ENCODE data around the gene SMIM24.
"Not testable (repeated sequence)": the region's sequence is repeated elsewhere in the genome, so short reads cannot be mapped to it uniquely, and the experiment has no call there.

SMIM24 gene

GRCh38 chr19:3508771-3509535 is 28.6 kb upstream of the SMIM24 start:
- H3K4me2 ChIP-seq (ENCODE audit: low read length) = no peak overlapping the region
- no peak for TF ChIP-seq EZH2phosphoT487 (IDR thresholded peaks at IDR 0.05; ENCODE audit: borderline replicate concordance, low read length)
- no peak for TF ChIP-seq CTCF (IDR thresholded peaks at IDR 0.05; ENCODE audit: low read depth, low read length, poor library complexity, severe bottlenecking)
- peaks cover 15% of the 10 kb centered on the region; the same call in 1 of the 2 replicates for H4K20me1 ChIP-seq (ENCODE audit: control insufficient read depth, insufficient read depth, low read depth, low read length)
- H3K36me3 ChIP-seq (ENCODE audit: control insufficient read depth, low read length) = peaks cover 36% of the 10 kb centered on the region
- no peaks in the 10 kb centered on the region for H3K9me3 ChIP-seq (ENCODE audit: control insufficient read depth, insufficient read depth, low read length)
- H3K79me2 ChIP-seq (ENCODE audit: control insufficient read depth, low read length) = peaks cover 78% of the 10 kb centered on the region
- H3K4me1 ChIP-seq (ENCODE audit: control insufficient read depth, low read length) = peaks cover 20% of the 10 kb centered on the region
- no peak overlapping the region for H3K4me3 ChIP-seq (ENCODE audit: low read length)
- H3F3A ChIP-seq (ENCODE audit: control insufficient read depth, insufficient read depth) = no peaks in the 10 kb centered on the region
- no peaks in the 10 kb centered on the region for H3K27me3 ChIP-seq (ENCODE audit: control insufficient read depth, low read length)
- no peaks in the 10 kb centered on the region for H3K9me2 ChIP-seq (replicated peaks; ENCODE audit: control insufficient read depth, low read length)
- H3K27ac ChIP-seq (ENCODE audit: low read depth, low read length) = no peak overlapping the region

- not testable (repeated sequence) for H3K4me3 ChIP-seq (ENCODE audit: low read length); H3K9me3 ChIP-seq (ENCODE audit: control insufficient read depth, insufficient read depth, low read length); H3K4me2 ChIP-seq (ENCODE audit: low read length); H3F3A ChIP-seq (ENCODE audit: control insufficient read depth, insufficient read depth); H3K9me2 ChIP-seq (replicated peaks; ENCODE audit: control insufficient read depth, low read length); H3K27me3 ChIP-seq (ENCODE audit: control insufficient read depth, low read length); H3K27ac ChIP-seq (ENCODE audit: low read depth, low read length)
- H4K20me1 ChIP-seq (ENCODE audit: control insufficient read depth, insufficient read depth, low read depth, low read length) = peaks cover 13% of the 10 kb centered on the region; the same call in 1 of the 2 replicates
- peaks cover 36% of the 10 kb centered on the region for H3K36me3 ChIP-seq (ENCODE audit: control insufficient read depth, low read length)
- peaks cover 70% of the 10 kb centered on the region for H3K79me2 ChIP-seq (ENCODE audit: control insufficient read depth, low read length)
- peaks cover 20% of the 10 kb centered on the region for H3K4me1 ChIP-seq (ENCODE audit: control insufficient read depth, low read length)
Observed at GRCh38 chr19:3508121-3508661, 27.9 kb upstream of the SMIM24 start.

- Histone ChIP-seq H3F3A (ENCODE audit: control insufficient read depth, insufficient read depth) (no peaks in the 10 kb centered on the region; the same call in 1 of the 2 replicates), H3K4me3 (ENCODE audit: low read length) (peak overlapping the region; percentile 89), H3K27me3 (ENCODE audit: control insufficient read depth, low read length) (no peaks in the 10 kb centered on the region), H3K36me3 (ENCODE audit: control insufficient read depth, low read length) (peaks cover 36% of the 10 kb centered on the region), H3K79me2 (ENCODE audit: control insufficient read depth, low read length) (peaks cover 64% of the 10 kb centered on the region), H3K27ac (ENCODE audit: low read depth, low read length) (no peak overlapping the region), H3K4me1 (ENCODE audit: control insufficient read depth, low read length) (peaks cover 20% of the 10 kb centered on the region), H3K4me2 (ENCODE audit: low read length) (peak overlapping the region; percentile 93), H3K9me3 (ENCODE audit: control insufficient read depth, insufficient read depth, low read length) (no peaks in the 10 kb centered on the region), H4K20me1 (ENCODE audit: control insufficient read depth, insufficient read depth, low read depth, low read length) (peaks cover 10% of the 10 kb centered on the region; the same call in 1 of the 2 replicates), H3K9me2 (replicated peaks; ENCODE audit: control insufficient read depth, low read length) (no peaks in the 10 kb centered on the region)
- TF ChIP-seq CTCF (IDR thresholded peaks at IDR 0.05; ENCODE audit: low read depth, low read length, poor library complexity, severe bottlenecking) (no peak), EZH2phosphoT487 (IDR thresholded peaks at IDR 0.05; ENCODE audit: borderline replicate concordance, low read length) (no peak)
Observed at GRCh38 chr19:3507371-3508120, 27.2 kb upstream of the SMIM24 start.

All from DOHH2 (cell line).